ENCODE data around the gene RAVER1. TPM values are rescaled to one million over a fixed set of nuclear protein-coding genes. Genes with fewer than 3 reads are reported as not detected.
A peak's percentile ranks its signal among the peaks of the same experiment; 100 is the strongest.

Gene RAVER1
- total and polyA plus RNA-seq, 9 of the 15 experiments (the other 6 are each of a cell fraction or from before 2014, with no cell fraction given), result 0.06 to 113 (median 7.0) TPM

DNA sequence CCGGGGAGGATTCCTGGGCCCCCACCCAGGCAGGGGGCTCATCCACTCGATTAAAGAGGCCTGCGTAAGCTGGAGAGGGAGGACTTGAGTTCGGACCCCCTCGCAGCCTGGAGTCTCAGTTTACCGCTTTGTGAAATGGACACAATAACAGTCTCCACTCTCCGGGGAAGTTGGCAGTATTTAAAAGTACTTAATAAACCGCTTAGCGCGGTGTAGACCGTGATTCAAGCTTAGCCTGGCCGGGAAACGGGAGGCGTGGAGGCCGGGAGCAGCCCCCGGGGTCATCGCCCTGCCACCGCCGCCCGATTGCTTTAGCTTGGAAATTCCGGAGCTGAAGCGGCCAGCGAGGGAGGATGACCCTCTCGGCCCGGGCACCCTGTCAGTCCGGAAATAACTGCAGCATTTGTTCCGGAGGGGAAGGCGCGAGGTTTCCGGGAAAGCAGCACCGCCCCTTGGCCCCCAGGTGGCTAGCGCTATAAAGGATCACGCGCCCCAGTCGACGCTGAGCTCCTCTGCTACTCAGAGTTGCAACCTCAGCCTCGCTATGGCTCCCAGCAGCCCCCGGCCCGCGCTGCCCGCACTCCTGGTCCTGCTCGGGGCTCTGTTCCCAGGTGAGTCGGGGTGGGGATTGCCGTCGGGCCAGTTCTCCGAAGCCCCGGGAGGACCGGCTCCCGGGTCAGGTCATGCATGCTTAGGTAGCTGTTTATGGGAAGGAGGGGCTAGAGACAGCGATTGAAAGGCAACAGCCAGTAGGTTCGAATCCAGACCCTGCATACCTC, 62.5 kb downstream of the RAVER1 start, which contains the start of gene ICAM1:
TSS of gene ICAM1 (plus strand) at position 505 of the 779 bp plus-strand sequence. CDS start at position 545, 40 bp downstream.
- H3K4me2 ChIP-seq (ENCODE audit: insufficient read depth, low read length), result peak within 1 kb of the TSS; percentile 76
- intact Hi-C loops (cut with micrococcal nuclease) (loop anchor here (1.0 to 2.0 kb wide), 3 partner anchors 18 to 110 kb away; partner anchors contain the start of genes ICAM5, RAVER1 and TYK2), in situ Hi-C loops (cut with MboI) (loop anchor here (5.0 kb wide), 1 partner anchor 116 kb away; no protein-coding TSS in a partner anchor)
- BruUV-seq (replicated peaks), result TSS peak; percentile 97
- H3K9me1 ChIP-seq (ENCODE audit: control insufficient read depth, insufficient read depth, low read length), result no peaks in the 10 kb centered on the region
- 1% methylated on average over 51 of the region's 51 CpGs for WGBS (ENCODE audit: insufficient coverage, low coverage, missing lambda C conversion rate)
- H2AFZ ChIP-seq (ENCODE audit: low read depth, low read length), result peak within 1 kb of the TSS; percentile 91
- peak; percentile 92 for FAIRE-seq
- H3K27me3 ChIP-seq (ENCODE audit: control insufficient read depth in 2 of 2, insufficient read depth in 2 of 2, low read length in 2 of 2), result no peaks in the 10 kb centered on the region
- H3K4me3 ChIP-seq, result peak within 1 kb of the TSS; percentile 48
- peak within 1 kb of the TSS; percentile 81 for H3K27ac ChIP-seq (ENCODE audit: extremely low read depth, low read depth, low read length)
- peaks cover 16 to 33% of the 10 kb centered on the region in 2 experiments; a peak in 4 of 5 replicates for H3K4me1 ChIP-seq (replicated peaks in 1 of 2; ENCODE audit: control insufficient read depth in 2 of 2, insufficient read depth in 2 of 2, low read length in 2 of 2)
- no peaks in the 10 kb centered on the region for H4K20me1 ChIP-seq (replicated peaks; ENCODE audit: control insufficient read depth, insufficient read depth, low read length)
- no peaks in the 10 kb centered on the region for H3K9me3 ChIP-seq (replicated peaks; ENCODE audit: control insufficient read depth, insufficient read depth, low read depth, low read length)
- peak within 1 kb of the TSS; percentile 73 to 93 for H3K9ac ChIP-seq (ENCODE audit: insufficient read depth in 1 of 2, low read depth in 2 of 2, low read length in 2 of 2)
- peaks cover 30% of the 10 kb centered on the region for H3K79me2 ChIP-seq (ENCODE audit: control insufficient read depth, insufficient read depth, low read length)
- ChIA-PET POLR2A (interaction anchor here (0.6 to 3.7 kb wide), 22 partner anchors 8 to 385 kb away, joined by 3 to 74 read pairs (median 4); partner anchors contain the start of genes FDX2, ICAM4, ICAM5 and PPAN), CTCF (ENCODE audit: low intra/inter-chr PET ratio) (interaction anchor here (3.9 kb wide), 1 partner anchor 118 kb away, joined by 77 read pairs; no protein-coding TSS in a partner anchor)
- peak; percentile 88 for ATAC-seq
- peaks cover 26% of the 10 kb centered on the region; the same call in 2 of the 3 replicates for H3K36me3 ChIP-seq (ENCODE audit: control insufficient read depth, insufficient read depth, low read length)
- peak; percentile 71 to 92 (median 80) for DNase-seq (ENCODE audit: extremely low read depth in 1 of 4, low spot score in 3 of 4)
- TF ChIP-seq ZNF140 (CRISPR knock-in tag; IDR thresholded peaks at IDR 0.05) (no peak), NFRKB (IDR thresholded peaks at IDR 0.05; ENCODE audit: low read depth) (0 out of 2 replicates have a peak, but pooled peaks have one; percentile 14), LCOR (CRISPR knock-in tag; IDR thresholded peaks at IDR 0.05) (no peak), POLR2AphosphoS2 (IDR thresholded peaks at IDR 0.05; ENCODE audit: low read length) (no peak), RB1 (IDR thresholded peaks at IDR 0.05; ENCODE audit: low read depth) (peak; percentile 26; the same call in 1 of the 2 replicates), PML (IDR thresholded peaks at IDR 0.05; ENCODE audit: low read length) (no peak), BDP1 (IDR thresholded peaks at IDR 0.05; ENCODE audit: insufficient read depth, insufficient read length) (no peak), MCM5 (IDR thresholded peaks at IDR 0.05; ENCODE audit: low read depth) (no peak), SAFB (IDR thresholded peaks at IDR 0.05; ENCODE audit: borderline replicate concordance, low read depth, low read length) (no peak), ESRRA (IDR thresholded peaks at IDR 0.05; ENCODE audit: borderline replicate concordance, low read depth) (peak; percentile 35; the same call in 1 of the 2 replicates)
- TF ChIP-seq, protein P1, sequence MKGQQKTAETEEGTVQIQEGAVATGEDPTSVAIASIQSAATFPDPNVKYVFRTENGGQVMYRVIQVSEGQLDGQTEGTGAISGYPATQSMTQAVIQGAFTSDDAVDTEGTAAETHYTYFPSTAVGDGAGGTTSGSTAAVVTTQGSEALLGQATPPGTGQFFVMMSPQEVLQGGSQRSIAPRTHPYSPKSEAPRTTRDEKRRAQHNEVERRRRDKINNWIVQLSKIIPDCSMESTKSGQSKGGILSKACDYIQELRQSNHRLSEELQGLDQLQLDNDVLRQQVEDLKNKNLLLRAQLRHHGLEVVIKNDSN (CRISPR knock-in tag; IDR thresholded peaks at IDR 0.05), result peak; percentile 73; the same call in 1 of the 2 replicates
- TF ChIP-seq, protein P2, sequence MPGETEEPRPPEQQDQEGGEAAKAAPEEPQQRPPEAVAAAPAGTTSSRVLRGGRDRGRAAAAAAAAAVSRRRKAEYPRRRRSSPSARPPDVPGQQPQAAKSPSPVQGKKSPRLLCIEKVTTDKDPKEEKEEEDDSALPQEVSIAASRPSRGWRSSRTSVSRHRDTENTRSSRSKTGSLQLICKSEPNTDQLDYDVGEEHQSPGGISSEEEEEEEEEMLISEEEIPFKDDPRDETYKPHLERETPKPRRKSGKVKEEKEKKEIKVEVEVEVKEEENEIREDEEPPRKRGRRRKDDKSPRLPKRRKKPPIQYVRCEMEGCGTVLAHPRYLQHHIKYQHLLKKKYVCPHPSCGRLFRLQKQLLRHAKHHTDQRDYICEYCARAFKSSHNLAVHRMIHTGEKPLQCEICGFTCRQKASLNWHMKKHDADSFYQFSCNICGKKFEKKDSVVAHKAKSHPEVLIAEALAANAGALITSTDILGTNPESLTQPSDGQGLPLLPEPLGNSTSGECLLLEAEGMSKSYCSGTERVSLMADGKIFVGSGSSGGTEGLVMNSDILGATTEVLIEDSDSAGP (CRISPR knock-in tag; IDR thresholded peaks at IDR 0.05), result no peak
- TF ChIP-seq, protein P3, sequence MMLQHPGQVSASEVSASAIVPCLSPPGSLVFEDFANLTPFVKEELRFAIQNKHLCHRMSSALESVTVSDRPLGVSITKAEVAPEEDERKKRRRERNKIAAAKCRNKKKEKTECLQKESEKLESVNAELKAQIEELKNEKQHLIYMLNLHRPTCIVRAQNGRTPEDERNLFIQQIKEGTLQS (IDR thresholded peaks at IDR 0.05), result no peak
- TF ChIP-seq, protein P3 (CRISPR knock-in tag; conservative IDR thresholded peaks at IDR 0.05), result peak; percentile 52; the same call in 1 of the 2 replicates
- TF ChIP-seq, protein P4, sequence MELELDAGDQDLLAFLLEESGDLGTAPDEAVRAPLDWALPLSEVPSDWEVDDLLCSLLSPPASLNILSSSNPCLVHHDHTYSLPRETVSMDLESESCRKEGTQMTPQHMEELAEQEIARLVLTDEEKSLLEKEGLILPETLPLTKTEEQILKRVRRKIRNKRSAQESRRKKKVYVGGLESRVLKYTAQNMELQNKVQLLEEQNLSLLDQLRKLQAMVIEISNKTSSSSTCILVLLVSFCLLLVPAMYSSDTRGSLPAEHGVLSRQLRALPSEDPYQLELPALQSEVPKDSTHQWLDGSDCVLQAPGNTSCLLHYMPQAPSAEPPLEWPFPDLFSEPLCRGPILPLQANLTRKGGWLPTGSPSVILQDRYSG (tag; conservative IDR thresholded peaks at IDR 0.05; ENCODE audit: low read depth), result no peak

All from K562 (cell line).